Calu3 (cell line): ENCODE measurements around the gene FMN2. TPM values are rescaled to one million over a fixed set of nuclear protein-coding genes. Genes with fewer than 3 reads are reported as not detected.

Source experiments
- BruUV-seq: library from RNA; stranded (reverse); fragments of 400-500 nt; replicated peaks from 2 replicates; lab custom pipeline; 2021; lab: Mats Ljungman, UMichigan
- CTCF ChIA-PET: fragments of 300-600 bp; sonication (Branson Sonifier 250); formaldehyde crosslinking; loops from one replicate; lab custom pipeline; 2022; ENCODE audit warnings: antibody characterized with exemption; lab: Charles Lee
- DNase-seq: peaks from one replicate; pipeline ENCODE4 v3.0.0; 2022
- H3K27ac Mint-ChIP-seq: one replicate; pipeline ENCODE4 v1.8.0; 2022; ENCODE audit warnings: mixed read lengths; ENCODE audit not compliant: unreplicated experiment
- H3K27me3 Mint-ChIP-seq: one replicate; pipeline ENCODE4 v1.8.0; 2022; ENCODE audit warnings: mixed read lengths; ENCODE audit not compliant: unreplicated experiment
- H3K36me3 Mint-ChIP-seq: one replicate; pipeline ENCODE4 v1.8.0; 2022; ENCODE audit warnings: mild to moderate bottlenecking, moderate library complexity, mixed read lengths; ENCODE audit not compliant: insufficient read depth, unreplicated experiment
- H3K4me1 Mint-ChIP-seq: one replicate; pipeline ENCODE4 v1.8.0; 2022; ENCODE audit warnings: mild to moderate bottlenecking, low read depth, mixed read lengths; ENCODE audit not compliant: unreplicated experiment
- H3K4me3 Mint-ChIP-seq: one replicate; pipeline ENCODE4 v1.8.0; 2022; ENCODE audit warnings: mild to moderate bottlenecking, low read depth, moderate library complexity, mixed read lengths; ENCODE audit not compliant: unreplicated experiment
- H3K9me3 Mint-ChIP-seq: one replicate; pipeline ENCODE4 v1.8.0; 2022; ENCODE audit warnings: low read depth, mixed read lengths; ENCODE audit not compliant: unreplicated experiment
- CTCF ChIP-seq: fragments of 200-600 bp; IDR thresholded peaks from one replicate; pipeline ENCODE4 v1.8.0; 2022; ENCODE audit warnings: antibody characterized with exemption; ENCODE audit not compliant: unreplicated experiment
- intact Hi-C: fragments of 100-400 bp; cut with micrococcal nuclease; formaldehyde crosslinking; loops from one replicate; pipeline ENCODE4 v1.10.0; 2022; ENCODE audit not compliant: unreplicated experiment
- total RNA-seq: library from RNA; stranded (reverse); gene quantifications from 2 replicates; pipeline ENCODE4 v1.2.3, GENCODE V29; 2022

FMN2 gene
- total RNA-seq, 1 experiment from 2014 or later, result 0.12 TPM

GRCh38 chr1:240134596-240134995 lies 42.9 kb downstream of the FMN2 start:
- TF ChIP-seq CTCF, result no peak
- Mint-ChIP-seq H3K27me3 (peaks cover 41% of the 10 kb centered on the region), H3K36me3 (no peaks in the 10 kb centered on the region), H3K4me1 (no peaks in the 10 kb centered on the region), H3K4me3 (no peak overlapping the region), H3K27ac (no peak overlapping the region), H3K9me3 (peaks cover 7% of the 10 kb centered on the region)
- BruUV-seq, result no TSS peak
- no peak for DNase-seq
- intact Hi-C loops, result no loop called here
- CTCF ChIA-PET, result interaction anchor here (0.6 kb wide), 1 partner anchor 1787 kb away, joined by 3 read pairs; no protein-coding TSS in a partner anchor

GRCh38 chr1:240136402-240136801 lies 44.7 kb downstream of the FMN2 start:
- no TSS peak for BruUV-seq
- no peak for TF ChIP-seq CTCF
- H3K4me3 Mint-ChIP-seq, result no peak overlapping the region
- H3K27ac Mint-ChIP-seq, result no peak overlapping the region
- no peaks in the 10 kb centered on the region for H3K36me3 Mint-ChIP-seq
- CTCF ChIA-PET, result interaction anchor here (0.7 kb wide), 1 partner anchor 22 kb away, joined by 3 read pairs; no protein-coding TSS in a partner anchor
- intact Hi-C loops, result no loop called here
- H3K27me3 Mint-ChIP-seq, result peaks cover 31% of the 10 kb centered on the region
- H3K9me3 Mint-ChIP-seq, result peaks cover 7% of the 10 kb centered on the region
- DNase-seq, result no peak
- no peaks in the 10 kb centered on the region for H3K4me1 Mint-ChIP-seq

DNA sequence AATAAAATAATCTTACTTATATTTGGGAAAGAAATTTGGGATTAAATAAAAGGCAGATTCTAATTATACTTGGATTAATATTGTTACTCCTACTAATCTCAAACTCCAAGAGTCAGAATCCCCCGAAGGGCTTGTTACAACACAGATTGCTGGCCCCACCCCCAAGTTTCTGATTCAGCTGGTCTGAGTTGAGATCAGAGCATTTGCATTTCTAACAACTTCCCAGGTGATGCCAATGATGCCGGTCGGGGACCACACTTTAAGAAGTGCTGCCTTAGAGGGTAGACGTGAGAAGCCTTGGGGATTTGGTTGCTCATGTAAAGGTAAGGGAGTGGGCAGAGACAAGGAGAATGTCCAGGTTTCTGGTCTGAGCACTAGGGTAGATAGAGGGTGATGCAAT lies 47.2 kb downstream of the FMN2 start:
- BruUV-seq, result no TSS peak
- DNase-seq, result no peak
- no peak overlapping the region for H3K27ac Mint-ChIP-seq
- CTCF ChIA-PET, result no interaction called here
- H3K9me3 Mint-ChIP-seq, result peaks cover 4% of the 10 kb centered on the region
- H3K4me3 Mint-ChIP-seq, result no peak overlapping the region
- H3K36me3 Mint-ChIP-seq, result no peaks in the 10 kb centered on the region
- no peaks in the 10 kb centered on the region for H3K4me1 Mint-ChIP-seq
- TF ChIP-seq CTCF, result no peak
- peaks cover 6% of the 10 kb centered on the region for H3K27me3 Mint-ChIP-seq
- intact Hi-C loops, result no loop called here

GRCh38 chr1:240139511-240139910 lies 47.8 kb downstream of the FMN2 start:
- no peaks in the 10 kb centered on the region for H3K36me3 Mint-ChIP-seq
- no peak for TF ChIP-seq CTCF
- H3K9me3 Mint-ChIP-seq, result peaks cover 4% of the 10 kb centered on the region
- no TSS peak for BruUV-seq
- CTCF ChIA-PET, result no interaction called here
- H3K4me3 Mint-ChIP-seq, result no peak overlapping the region
- no peaks in the 10 kb centered on the region for H3K4me1 Mint-ChIP-seq
- no peaks in the 10 kb centered on the region for H3K27me3 Mint-ChIP-seq
- no peak overlapping the region for H3K27ac Mint-ChIP-seq
- no peak for DNase-seq
- intact Hi-C loops, result no loop called here
